T-helper 1 cell treated with Interleukin-12 subunit alpha and Interleukin-12 subunit beta and Interleukin-4 antibody, amounts not matched to agents 30 ng/mL and 1 ng/mL, for 36 hours (primary cell): Measurements from ENCODE around the gene TTC39C. TPM values are rescaled to one million over a fixed set of nuclear protein-coding genes. Genes with fewer than 3 reads are reported as not detected.

Experiments
- intact Hi-C: fragments of 100-400 bp; cut with micrococcal nuclease; formaldehyde crosslinking; loops from one replicate; pipeline ENCODE4 v1.15.1; 2024
- total RNA-seq: library from RNA; stranded (reverse); gene quantifications from 2 replicates; pipeline ENCODE4 v1.2.3, GENCODE V29; 2022

The TTC39C gene
- 63.0 and 64.6 TPM in 2 replicates for total RNA-seq

DNA sequence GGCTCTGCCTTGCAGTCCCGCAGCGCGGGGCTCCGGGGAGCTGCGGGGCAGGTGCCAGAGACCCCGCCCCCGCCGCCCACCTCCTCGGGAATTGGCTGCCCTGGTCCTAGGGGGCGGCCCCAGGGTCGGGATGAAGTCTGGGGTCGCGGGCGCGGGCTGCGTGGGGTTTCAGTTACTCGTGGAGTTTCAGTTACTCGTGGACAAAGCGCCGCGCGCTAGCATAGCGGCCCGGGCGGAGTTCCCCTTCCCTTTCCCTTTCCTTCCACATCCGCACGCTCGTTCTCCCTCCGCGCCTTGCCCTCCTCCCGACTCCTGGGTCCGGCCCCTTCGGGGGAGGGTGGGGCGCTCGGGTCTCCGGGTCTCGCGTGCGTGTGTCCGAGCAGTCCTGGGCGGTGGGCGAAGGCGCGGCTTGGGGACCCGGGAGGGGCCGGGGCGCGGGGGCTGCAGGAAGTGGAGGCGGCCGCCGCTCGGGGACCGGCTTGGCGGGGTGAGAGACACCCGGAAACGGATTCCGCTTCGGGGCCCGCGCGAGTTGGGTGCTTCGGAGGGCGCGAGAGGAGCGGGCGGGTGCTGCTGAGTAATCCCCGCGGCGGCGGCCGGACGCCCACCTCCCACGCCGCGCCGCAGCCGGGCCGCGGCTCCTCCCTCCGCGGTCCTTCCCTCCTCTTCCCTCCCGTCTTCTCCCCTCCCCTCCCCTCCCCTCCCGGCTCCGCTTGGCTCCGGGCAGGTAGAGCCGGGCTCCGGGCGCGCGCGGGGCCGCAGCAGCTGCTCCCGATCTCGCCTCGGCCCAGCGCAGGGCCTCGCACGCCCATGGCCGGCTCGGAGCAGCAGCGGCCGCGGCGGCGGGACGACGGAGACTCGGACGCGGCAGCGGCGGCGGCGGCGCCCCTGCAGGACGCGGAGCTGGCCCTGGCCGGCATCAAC is at the start of gene TTC39C:
Gene TTC39C (plus strand): TSS at position 693 of the 924 bp plus-strand sequence. CDS start 118 bp downstream, at position 811.
- intact Hi-C loops = loop anchor here (2.0 to 10.0 kb wide), 5 partner anchors 302 to 1082 kb away; partner anchors contain the start of genes ANKRD29, RBBP8 and RIOK3

DNA sequence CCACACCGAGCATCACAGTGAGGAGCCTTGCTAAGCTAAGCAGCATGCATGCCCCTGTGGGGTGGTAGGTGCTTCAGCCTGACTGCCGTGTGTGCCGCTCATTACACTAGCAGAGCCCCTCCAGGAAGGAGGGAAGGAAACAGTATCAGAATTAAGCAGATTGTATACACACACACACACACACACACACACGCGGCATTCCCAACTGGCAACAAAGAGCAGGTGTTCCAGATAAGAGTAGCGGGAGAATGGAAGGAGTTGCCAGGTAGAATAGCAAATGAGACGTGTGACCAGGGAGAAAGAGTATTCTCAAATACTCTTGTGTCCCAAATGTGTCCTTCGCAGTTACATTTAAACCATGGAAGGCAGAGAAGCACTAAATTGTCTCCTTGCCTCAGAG is 47.6 kb upstream of the TTC39C start:
- intact Hi-C loops = no loop called here

DNA sequence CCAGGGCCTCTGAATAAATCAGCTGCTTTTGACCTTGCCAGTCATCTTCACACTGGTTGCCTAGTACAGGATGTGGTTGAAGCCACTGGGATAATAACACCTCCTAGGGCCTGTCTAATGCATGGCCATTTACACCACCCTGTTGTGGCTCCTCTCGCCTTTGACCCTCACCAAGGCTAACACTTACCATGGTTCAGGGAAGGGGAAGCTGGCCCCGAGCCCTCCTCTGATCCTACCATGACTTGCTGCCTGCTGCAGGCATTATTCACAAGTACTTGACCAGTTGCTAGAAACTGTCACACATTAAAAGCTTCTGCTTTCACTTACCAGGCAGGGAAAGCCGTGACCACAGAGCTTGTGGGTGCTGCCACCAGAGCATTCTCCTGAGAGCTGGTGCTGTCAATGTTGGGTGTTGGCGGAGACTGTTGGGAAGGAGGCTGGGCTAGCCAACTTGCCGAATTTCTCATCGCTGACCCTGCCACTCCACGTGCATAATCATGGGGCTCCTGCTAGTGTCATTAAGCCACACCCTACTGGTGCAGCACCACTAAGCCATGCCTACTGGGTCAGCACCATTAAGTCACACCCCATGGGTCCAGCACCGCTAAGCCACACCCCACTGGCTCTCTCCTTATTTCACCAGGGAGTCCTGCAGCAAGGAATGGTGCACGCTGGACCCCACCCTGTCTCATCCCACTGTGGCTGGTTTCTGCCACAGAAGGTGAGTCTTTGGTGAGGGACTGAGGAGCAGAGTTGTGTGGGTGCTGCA is 47.0 kb upstream of the TTC39C start:
- intact Hi-C loops = no loop called here

- intact Hi-C loops = no loop called here
These were observed 45.6 kb upstream of the TTC39C start for GRCh38 chr18:23968638-23969604.

GRCh38 chr18:23969664-23970063 is 44.9 kb upstream of the TTC39C start:
- intact Hi-C loops = no loop called here

DNA sequence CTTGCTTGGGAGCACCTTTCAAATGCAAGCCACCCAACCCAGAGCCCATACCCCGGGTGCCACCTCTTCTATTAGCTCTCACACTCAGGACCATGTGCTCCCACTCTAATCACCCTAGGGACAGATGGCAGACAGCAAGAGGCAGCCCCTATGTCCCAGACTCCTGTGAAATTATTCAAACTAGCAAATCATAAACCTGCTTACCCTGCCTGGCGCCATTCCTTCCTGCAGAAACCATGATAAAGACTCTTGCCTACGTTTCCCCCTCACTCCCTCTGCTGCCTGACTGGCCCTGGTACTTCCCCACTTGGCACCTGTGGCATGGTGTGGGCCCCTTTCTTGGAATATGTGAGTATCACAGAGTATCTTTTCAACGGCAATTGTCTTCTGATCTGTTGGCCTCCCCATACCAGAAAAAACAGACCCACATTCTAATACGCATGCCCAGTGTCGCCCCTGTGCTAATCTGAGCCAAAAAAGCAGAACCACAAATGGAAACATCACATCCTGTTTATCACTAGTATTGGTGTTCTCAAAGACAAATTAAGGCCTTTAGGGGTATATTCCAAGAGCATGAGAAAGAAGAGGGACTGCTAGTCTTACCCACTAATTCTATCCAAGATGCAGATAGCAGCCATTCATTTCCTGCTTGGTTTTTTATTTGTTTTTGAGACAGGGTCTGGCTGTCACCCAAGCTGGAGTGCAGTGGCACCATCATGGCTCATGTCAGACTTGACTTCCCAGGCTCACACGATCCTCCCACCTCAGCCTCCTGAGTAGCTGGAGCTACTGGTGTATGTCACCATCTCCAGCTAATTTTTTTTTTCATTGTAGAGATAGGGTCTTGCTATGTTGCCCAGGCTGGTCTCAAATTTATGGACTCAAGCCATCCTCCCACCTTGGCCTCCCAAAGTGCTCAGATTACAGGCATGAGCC is 44.1 kb upstream of the TTC39C start:
- intact Hi-C loops = no loop called here

- intact Hi-C loops = no loop called here
These were observed 43.5 kb upstream of the TTC39C start for GRCh38 chr18:23971097-23971440.

DNA sequence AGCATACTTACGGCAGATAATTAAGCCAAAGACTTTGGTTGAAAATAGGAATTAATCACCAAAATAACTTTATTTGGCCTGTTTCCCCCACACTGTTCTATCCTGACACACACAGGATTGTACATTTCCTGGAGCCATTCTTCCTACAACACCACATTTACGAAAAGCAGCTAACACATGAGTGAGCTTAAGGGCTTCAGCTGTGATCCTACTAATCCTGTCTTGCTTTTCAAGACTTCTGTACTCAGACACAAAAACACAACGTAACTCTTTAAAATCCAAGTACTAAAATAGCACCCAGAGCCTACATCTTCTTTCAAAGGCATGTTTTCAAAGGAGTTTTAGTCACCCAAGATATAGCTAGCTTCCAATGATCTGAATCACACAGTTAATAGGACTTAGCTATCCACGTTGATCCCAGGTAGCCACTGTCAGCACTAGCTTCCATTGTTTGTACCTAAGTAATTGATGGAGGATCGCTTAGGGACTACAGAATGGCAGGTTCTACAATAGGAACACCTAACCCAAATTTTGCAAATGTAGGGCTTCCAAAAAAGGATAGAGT is 42.8 kb upstream of the TTC39C start:
- intact Hi-C loops = loop anchor here (2.0 kb wide), 1 partner anchor 39 kb away; no protein-coding TSS in a partner anchor

GRCh38 chr18:23972453-23972852 is 42.1 kb upstream of the TTC39C start:
- intact Hi-C loops = loop anchor here (2.0 kb wide), 1 partner anchor 38 kb away; no protein-coding TSS in a partner anchor

DNA sequence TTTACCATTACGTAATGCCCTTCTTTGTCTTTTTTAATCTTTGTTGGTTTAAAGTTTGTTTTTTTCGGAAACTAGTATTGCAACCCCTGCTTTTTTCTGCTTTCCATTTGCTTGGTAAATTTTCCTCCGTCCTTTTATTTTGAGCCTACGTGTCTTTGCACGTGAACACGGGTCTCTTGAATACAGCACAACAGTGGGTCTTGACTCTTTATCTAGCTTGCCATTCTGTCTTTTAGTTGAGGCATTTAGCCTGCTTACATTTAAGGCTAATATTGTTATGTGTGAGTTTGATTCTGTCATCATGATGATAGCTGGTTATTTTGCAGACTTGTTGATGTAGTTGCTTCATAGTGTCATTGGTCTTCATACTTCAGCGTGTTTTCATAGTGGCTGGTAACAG is 37.5 kb upstream of the TTC39C start:
- intact Hi-C loops = no loop called here

DNA sequence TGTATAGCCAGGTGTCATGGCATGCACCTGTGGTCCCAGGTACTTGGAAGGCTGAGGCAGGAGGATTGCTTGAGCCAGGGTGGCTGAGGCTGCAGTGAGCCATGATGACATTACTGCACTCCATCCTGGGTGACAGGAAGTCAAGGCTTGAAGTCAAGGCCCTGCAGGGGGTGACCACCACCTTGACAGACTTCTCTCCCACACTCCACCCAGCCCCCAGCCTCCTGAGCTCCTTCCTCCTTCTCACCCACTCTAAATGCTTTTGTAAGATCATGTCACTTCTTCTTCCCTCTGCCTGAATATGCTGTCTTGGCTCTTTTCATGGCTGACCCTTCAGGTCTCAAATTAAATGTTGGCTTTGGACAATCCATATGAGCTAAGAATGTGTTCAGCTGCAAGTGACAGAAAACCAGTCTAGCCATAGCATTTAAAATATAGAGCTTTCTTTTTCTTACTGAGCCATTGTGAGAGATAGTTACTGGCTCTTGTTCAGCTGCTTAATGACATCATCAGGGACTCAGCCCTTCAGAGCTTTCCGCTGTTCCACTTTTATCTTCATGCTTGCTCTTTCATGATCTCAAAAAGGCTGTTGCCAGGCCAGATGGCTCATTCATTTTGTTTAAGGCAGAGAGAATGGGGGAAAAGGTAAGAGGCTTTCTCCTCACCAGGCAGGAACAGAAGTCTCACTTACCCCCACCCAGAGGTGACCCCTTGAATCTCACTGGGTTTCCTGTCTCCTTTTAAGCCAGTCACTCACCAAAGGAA is 36.7 kb upstream of the TTC39C start:
- intact Hi-C loops = no loop called here

DNA sequence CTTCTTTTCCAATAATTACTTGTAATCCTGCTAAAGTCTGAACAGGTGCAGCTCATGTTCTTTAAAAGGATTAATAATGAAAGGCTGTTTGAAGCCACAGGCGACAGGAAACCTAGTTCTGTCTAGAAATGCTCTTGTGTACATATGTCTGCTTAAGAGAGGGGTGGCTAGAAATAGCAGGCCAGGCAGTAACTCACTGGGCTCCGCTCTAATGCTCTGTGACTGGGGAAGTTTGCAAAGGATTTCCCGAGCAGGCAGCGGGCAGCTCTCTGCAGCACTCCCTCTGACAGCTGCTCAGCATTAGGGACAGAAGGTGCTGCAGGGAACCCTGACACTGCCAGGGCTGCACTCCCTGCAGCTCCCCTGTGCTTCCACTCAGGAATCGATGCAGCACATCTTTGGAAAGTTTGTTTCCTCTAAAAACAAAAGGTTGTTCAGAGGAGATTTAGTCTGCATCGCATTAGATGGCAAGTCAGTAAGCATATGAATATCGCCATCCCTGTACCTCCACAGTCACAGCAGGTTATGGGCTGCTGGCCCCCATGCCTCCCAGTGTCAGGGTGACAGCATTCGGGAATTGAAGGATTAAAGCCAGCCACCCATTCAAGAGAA is 33.1 kb upstream of the TTC39C start:
- intact Hi-C loops = no loop called here

DNA sequence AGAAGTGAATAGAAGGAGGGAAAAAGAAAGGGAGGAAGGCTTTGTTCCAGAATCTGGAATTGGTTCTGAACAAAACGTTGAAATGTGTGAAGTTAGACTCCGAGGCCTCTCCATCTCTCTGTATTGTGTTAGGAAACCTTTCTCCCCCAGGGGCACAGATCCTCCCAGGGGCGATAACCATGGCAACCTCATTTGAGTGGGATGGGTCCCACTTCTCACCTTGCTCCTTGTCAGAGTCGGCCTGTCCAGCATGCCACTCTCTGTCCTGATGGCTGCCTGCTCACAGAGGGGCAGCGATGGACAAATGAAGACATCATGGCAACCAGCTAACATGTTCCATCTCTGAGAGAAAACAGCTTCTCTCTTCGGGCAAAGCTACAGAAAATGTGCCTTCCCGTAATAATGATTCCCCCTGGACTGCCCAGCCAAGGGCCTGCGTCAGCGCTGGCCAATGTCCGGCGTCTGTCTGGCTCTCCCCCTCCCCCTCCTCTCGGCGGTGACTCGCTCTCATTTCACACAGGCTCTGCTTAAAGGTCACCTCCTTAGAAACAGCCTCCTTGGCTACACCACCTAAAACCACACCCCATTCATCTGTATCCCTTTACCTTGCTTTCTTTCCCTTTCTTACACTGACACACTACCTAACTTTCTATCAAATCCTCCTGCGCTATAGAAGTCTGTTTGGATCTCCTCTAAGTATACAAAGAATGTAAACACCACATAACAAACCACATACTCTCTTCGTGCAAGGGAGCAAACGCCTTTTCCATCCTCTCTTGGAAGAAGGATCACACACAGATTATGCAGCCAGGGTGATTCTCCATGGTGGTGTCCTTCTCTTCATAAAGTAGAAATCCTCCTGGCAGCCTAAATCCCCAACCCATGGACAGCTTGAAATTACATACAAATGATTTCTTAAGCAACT is 32.1 kb upstream of the TTC39C start:
- intact Hi-C loops = no loop called here

DNA sequence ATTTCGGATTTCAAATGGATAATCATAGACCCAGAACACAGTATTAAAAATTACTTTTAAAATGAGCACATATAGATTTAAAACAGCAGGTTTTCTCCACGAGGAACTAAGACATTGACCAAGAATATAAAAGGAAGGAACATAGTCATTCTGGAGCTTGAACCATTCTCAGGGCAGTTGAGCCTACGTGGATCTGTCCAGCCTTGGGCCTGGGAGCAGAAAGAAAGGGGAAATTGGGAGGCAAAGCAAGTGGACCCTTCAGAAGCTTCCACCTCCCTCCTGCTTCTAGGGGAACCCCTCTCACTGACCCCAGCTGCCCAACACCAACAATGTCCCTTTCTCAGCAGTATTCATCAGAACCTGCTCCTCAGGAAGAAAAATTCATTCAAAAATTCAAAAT is 31.4 kb upstream of the TTC39C start:
- intact Hi-C loops = no loop called here

DNA sequence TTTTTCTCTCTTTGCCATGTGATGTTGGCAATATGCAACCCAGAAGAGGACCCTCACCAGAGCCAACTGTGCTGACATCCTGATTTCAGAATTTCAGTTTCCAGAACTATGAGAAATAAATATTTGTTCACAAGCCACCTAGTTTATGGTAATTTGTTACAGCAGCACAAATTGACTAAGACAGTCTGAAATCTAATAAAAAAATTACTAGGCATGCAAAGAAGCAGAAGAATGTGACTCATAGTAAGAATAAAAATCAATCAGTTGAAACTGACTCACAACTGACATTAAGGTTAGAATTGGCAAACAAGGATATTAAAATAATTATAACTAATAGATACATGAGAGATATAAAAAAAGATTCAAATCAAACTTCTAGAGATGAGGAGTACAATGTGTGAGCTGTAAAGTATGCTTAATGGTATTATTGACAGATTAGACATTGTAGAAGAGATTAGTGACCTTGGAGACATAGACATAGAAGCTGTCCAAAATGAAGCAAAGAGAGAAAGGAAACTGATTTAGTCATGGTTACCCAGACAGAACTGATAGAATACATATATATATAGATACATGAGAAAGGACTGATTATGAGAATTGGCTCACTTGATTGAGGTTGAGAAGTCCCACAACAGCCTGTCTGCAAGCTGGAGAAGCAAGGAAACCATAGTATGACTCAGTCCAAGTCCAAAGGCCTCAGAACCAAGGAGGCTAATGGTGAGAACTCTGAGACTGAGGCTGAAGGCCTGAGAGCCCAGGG is 27.8 kb upstream of the TTC39C start:
- intact Hi-C loops = no loop called here
